Calu3 (cell line): Measurements from ENCODE around the gene ECE2. TPM values are rescaled to one million over a fixed set of nuclear protein-coding genes. Genes with fewer than 3 reads are reported as not detected.

ENCODE experiments used
- BruUV-seq: library from RNA; stranded (reverse); fragments of 400-500 nt; replicated peaks from 2 replicates; lab custom pipeline; 2021; lab: Mats Ljungman, UMichigan
- CTCF ChIA-PET: fragments of 300-600 bp; sonication (Branson Sonifier 250); formaldehyde crosslinking; loops from one replicate; lab custom pipeline; 2022; ENCODE audit warnings: antibody characterized with exemption; lab: Charles Lee
- DNase-seq: peaks from one replicate; pipeline ENCODE4 v3.0.0; 2022
- H3K27ac Mint-ChIP-seq: one replicate; pipeline ENCODE4 v1.8.0; 2022; ENCODE audit warnings: mixed read lengths; ENCODE audit not compliant: unreplicated experiment
- H3K27me3 Mint-ChIP-seq: one replicate; pipeline ENCODE4 v1.8.0; 2022; ENCODE audit warnings: mixed read lengths; ENCODE audit not compliant: unreplicated experiment
- H3K36me3 Mint-ChIP-seq: one replicate; pipeline ENCODE4 v1.8.0; 2022; ENCODE audit warnings: mild to moderate bottlenecking, moderate library complexity, mixed read lengths; ENCODE audit not compliant: insufficient read depth, unreplicated experiment
- H3K4me1 Mint-ChIP-seq: one replicate; pipeline ENCODE4 v1.8.0; 2022; ENCODE audit warnings: mild to moderate bottlenecking, low read depth, mixed read lengths; ENCODE audit not compliant: unreplicated experiment
- H3K4me3 Mint-ChIP-seq: one replicate; pipeline ENCODE4 v1.8.0; 2022; ENCODE audit warnings: mild to moderate bottlenecking, low read depth, moderate library complexity, mixed read lengths; ENCODE audit not compliant: unreplicated experiment
- H3K9me3 Mint-ChIP-seq: one replicate; pipeline ENCODE4 v1.8.0; 2022; ENCODE audit warnings: low read depth, mixed read lengths; ENCODE audit not compliant: unreplicated experiment
- CTCF ChIP-seq: fragments of 200-600 bp; IDR thresholded peaks from one replicate; pipeline ENCODE4 v1.8.0; 2022; ENCODE audit warnings: antibody characterized with exemption; ENCODE audit not compliant: unreplicated experiment
- intact Hi-C: fragments of 100-400 bp; cut with micrococcal nuclease; formaldehyde crosslinking; loops from one replicate; pipeline ENCODE4 v1.10.0; 2022; ENCODE audit not compliant: unreplicated experiment
- total RNA-seq: library from RNA; stranded (reverse); gene quantifications from 2 replicates; pipeline ENCODE4 v1.2.3, GENCODE V29; 2022

Gene ECE2
- total RNA-seq, 1 experiment from 2014 or later = not detected

GRCh38 chr3:184298759-184299487 is 23.1 kb downstream of the ECE2 start, which contains the start of gene PSMD2:
Gene PSMD2, plus strand, starts transcription at chr3:184299241. Its CDS starts 26 bp downstream, at chr3:184299267.
- intact Hi-C loops = no loop called here
- BruUV-seq = no TSS peak
- DNase-seq = peak; percentile 100
- no peak for TF ChIP-seq CTCF
- CTCF ChIA-PET = interaction anchor here (0.5 to 0.9 kb wide), 3 partner anchors 21 to 100 kb away, joined by 3 to 7 read pairs (median 3); no protein-coding TSS in a partner anchor
- Mint-ChIP-seq H3K27ac (peak within 1 kb of the TSS; percentile 91), H3K4me3 (peak within 1 kb of the TSS; percentile 97), H3K27me3 (peaks cover 34% of the 10 kb centered on the region), H3K4me1 (peaks cover 16% of the 10 kb centered on the region), H3K9me3 (no peaks in the 10 kb centered on the region), H3K36me3 (peaks cover 58% of the 10 kb centered on the region)

GRCh38 chr3:184299488-184300377 is 23.9 kb downstream of the ECE2 start:
- DNase-seq = no peak
- Mint-ChIP-seq H3K9me3 (no peaks in the 10 kb centered on the region), H3K27me3 (peaks cover 26% of the 10 kb centered on the region), H3K36me3 (peaks cover 66% of the 10 kb centered on the region), H3K27ac (peak overlapping the region; percentile 91), H3K4me3 (peak overlapping the region; percentile 97), H3K4me1 (peaks cover 16% of the 10 kb centered on the region)
- no peak for TF ChIP-seq CTCF
- CTCF ChIA-PET = interaction anchor here (0.5 to 1.0 kb wide), 4 partner anchors 12 to 602 kb away, joined by 3 to 4 read pairs (median 3); partner anchors contain the start of gene YEATS2
- intact Hi-C loops = no loop called here
- TSS peak; percentile 62 for BruUV-seq

DNA sequence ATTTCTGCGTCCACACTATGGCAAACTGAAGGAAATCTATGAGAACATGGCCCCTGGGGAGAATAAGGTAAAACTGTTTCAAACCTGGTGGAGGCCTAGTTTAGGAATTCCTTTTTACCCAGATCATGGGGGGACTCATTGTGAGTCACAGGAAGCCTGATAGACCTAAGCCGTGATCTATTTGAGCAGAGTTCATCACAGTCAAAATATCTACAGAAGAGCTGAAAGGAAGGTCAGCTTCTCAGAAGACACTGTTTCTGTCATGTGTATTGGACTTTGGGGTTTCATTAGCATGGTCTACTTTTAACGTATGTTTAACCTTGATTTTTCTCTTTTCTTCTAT is 24.5 kb downstream of the ECE2 start:
- intact Hi-C loops = no loop called here
- TF ChIP-seq CTCF = no peak
- Mint-ChIP-seq H3K27ac (no peak overlapping the region), H3K27me3 (peaks cover 20% of the 10 kb centered on the region), H3K36me3 (peaks cover 72% of the 10 kb centered on the region), H3K9me3 (no peaks in the 10 kb centered on the region), H3K4me3 (peak overlapping the region; percentile 97), H3K4me1 (peaks cover 16% of the 10 kb centered on the region)
- DNase-seq = no peak
- CTCF ChIA-PET = interaction anchor here (0.6 to 1.0 kb wide), 2 partner anchors 12 to 603 kb away, joined by 3 to 4 read pairs; partner anchors contain the start of gene YEATS2
- BruUV-seq = no TSS peak

- Mint-ChIP-seq H3K4me3 (no peak overlapping the region), H3K36me3 (peaks cover 88% of the 10 kb centered on the region), H3K27me3 (no peaks in the 10 kb centered on the region), H3K27ac (no peak overlapping the region), H3K4me1 (peaks cover 6% of the 10 kb centered on the region), H3K9me3 (no peaks in the 10 kb centered on the region)
- no peak for DNase-seq
- BruUV-seq = no TSS peak
- intact Hi-C loops = no loop called here
- CTCF ChIA-PET = interaction anchor here (0.6 to 1.4 kb wide), 4 partner anchors 30 to 78 kb away, joined by 3 to 11 read pairs (median 5); no protein-coding TSS in a partner anchor
- TF ChIP-seq CTCF = peak; percentile 38
Measured at GRCh38 chr3:184305577-184305976, 29.8 kb downstream of the ECE2 start.
